Stimulated activated CD4-positive, alpha-beta T cell treated with anti-CD3 and anti-CD28 coated beads, TNF-alpha, amount 100 ng/mL, for 24 hours (primary cell): ENCODE data around the gene CCDC47.

ENCODE experiments used
- DNase-seq, 3 experiments: peaks; one replicate each; pipeline ENCODE4 v3.0.0-alpha.2; 2020; ENCODE audit warnings: low read depth in 3 of 3

The CCDC47 gene

GRCh38 chr17:63783522-63783921 is 10.1 kb upstream of the CCDC47 start:
- no peak for DNase-seq

DNA sequence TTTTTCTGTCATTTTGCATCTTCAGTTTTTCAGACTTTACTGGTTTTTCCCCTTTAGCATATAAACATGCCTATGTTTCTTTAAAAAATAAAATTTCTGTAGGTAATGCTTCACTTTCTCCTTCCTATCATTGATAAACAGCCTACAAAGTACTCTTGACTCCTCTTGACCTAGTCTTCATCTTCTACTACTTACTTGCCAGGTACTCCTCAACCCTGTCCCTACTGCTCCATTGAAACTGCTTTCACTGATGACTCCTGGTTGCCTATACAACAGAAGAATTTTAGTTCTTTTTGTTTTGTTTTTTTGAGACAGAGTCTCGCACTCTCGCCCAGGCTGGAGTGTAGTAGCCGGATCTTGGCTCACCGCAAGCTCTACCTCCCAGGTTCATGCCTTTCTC is 7.5 kb upstream of the CCDC47 start:
- no peak for DNase-seq

- DNase-seq = no peak
Observed at GRCh38 chr17:63780507-63780906, 7.1 kb upstream of the CCDC47 start.

DNA sequence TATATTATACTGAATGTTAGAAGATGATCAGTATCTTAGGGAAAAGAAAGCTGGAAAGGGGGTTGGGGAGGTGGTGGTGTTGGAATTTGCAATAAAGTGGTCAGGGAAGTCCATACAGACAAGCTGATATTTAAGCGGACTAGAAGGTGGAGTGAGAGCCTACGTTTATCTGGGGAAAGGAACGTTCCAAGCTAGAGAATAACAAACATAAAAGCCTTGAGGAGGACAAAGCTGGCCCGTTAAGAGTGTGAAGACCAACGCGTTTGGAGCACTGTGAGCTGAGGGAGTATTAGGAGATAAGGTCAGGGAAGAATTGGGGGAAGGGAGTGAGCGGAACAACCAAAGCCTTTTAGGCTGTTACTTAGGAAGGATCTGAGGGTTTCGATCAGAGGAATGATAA is 2.0 kb upstream of the CCDC47 start:
- DNase-seq = no peak

- no peak for DNase-seq
Observed at GRCh38 chr17:63774969-63775265, 1.5 kb upstream of the CCDC47 start.

DNA sequence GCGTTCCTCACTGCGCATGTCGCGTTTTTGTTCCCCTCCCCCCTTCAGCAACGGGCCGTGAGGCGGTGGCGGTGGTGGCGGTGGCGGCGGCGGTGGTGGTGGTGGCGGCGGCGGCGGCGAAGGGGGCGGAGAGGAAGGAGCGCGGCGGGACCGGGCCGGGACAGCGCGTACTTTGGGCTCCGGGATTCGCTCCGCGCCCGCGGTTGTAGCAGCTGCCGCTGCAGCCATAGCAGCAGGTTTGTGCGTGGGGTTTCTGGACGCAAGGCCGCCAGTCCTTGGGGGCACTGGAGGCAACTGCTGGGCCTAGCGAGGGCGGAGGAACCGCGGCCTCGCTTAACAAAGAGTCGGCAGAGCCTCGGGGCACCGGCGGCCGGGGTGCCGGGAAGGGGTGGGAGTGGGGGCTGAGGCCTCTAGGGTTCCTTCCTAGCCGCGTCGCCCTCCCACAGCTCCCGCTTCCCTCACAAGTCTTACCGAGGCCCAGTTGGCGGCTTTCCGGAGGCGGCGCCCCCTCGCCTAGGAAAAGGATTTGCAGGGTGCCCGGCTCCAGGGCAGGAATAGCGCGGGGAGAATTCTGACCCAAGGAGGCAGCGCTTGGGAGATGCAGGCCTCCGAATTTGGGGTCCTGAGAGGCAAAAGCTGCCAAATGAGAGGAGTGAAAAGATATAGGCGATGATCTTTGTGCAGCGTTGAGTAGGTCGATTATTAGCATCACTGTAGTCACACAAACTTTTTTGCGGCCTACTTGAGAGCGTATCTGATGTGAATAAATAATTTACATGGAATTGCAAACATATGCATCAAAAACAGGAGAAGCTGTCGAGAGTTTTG is 958 bp upstream of the CCDC47 start, which contains the start of gene DDX42:
TSS of gene DDX42 (plus strand) at position 30 of the 828 bp plus-strand sequence. CDS start 12,880 bp downstream, outside the sequence.
- peak; percentile 15 to 89 (median 82) for DNase-seq

DNA sequence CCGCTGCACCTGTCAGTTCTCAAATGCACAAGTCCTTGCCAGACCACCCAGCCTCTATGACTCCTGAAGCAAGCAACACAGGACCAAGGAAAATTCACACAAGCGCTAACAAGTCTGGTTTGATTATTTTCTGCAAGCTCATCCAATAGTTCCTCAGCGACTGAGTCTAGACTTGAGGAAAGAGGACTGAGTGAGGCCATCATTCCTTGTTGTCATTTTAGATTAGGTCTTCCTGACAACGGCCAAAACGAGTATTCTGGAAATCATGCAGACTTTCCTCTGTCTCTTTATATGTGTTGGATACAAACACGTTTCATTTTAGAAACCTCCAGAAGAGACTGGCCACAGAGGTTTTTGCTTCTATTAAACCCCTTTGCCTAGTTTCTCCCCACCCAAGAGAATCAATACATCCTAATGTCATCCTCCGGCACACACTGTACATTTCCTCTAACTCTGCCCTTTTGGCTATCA is 561 bp downstream of the CCDC47 start:
- DNase-seq = no peak

GRCh38 chr17:63768433-63768832 is 5.0 kb downstream of the CCDC47 start:
- no peak for DNase-seq

- DNase-seq = no peak
Observed at GRCh38 chr17:63766754-63767153, 6.6 kb downstream of the CCDC47 start.

DNA sequence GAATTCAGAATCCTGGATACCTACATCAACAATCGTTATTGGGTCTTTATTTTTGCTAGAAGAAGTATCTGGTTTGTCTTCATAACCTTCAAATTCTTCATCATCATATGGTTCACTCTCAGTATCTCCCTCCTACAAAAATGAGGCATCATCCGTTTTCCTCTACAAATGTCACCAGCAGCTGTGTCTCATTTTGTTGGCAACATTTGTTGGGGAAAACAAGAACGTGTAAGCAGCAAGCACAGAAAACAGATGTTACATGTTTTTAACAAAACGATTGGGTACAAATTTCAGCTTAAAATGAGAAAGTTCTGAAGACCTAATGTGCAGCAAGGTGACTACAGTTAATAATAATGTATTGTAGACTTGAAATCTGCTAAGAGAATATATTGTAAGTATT is 8.7 kb downstream of the CCDC47 start:
- DNase-seq = no peak

DNA sequence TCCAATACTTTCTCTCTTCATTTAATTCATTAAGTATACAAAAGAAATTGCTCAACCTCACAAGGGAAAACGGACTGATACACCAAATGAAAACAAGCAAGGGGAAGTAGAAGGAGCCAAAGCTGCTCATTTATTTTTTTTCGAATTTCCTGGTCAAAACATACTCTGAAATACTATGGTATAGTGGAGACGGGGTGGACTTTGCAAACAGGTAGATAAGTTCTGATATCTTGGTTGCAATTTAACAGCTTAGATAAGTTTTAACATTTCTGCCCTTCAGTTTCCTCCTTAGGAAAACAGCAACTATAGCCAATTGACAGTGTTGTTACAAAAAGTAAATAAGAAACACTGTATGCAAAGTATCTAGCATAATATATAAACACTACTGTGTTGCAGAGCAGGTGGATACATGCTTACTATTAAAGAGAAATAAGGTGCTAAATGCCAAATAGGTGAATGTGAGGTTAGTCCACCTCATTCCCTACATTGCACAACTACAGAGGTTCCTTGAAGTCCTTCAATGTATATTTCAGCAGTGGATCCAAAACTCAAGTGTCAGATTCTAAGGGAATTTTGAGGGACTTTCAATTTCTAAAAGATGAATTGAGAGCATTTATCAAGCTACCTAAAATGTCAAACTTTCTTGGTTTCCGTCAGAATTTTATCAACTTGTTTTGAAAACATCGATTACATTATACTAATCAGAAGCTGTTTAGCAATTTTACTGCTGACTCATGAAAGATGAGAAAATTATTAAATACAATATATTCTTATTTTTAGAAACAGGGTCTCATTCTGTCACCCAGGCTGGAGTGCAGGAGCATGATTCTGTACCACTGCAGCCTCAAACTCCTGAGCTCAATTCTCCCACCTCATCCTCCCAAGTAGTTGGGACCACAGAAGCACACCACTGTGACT is 11.0 kb downstream of the CCDC47 start:
- no peak for DNase-seq

DNA sequence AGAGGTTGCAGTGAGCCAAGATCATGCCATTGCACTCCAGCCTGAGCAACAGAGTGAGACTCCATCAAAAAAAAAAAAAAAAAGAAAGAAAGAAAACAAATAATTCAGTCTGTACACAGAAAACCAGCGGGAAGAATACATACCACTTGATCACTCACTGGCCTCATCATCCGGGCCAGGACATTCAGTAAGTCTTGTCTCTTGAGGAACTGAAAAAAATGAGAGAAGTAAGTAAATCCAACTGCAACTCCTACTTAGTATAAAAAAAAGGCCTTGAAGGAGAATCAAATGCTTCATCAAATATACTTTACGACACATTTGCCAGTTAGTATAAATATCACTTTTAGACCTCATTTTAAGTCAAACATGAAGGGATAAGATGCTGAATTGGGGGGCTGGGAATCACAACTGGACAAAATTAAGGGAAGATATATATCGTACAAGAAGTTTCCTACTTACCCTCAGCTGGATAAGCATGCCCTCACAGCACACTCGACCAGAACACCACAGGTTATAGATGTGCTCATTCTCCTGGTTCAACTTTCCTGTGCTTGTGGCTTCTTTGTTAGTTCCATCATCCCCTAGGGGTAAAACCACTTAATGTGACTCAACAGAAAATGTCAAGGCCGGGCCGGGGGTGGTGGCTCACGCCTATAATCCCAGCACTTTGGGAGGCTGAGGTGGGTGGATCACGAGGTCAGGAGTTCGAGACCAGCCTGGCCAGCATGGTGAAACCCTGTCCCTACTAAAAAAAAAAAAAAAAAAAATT is 12.4 kb downstream of the CCDC47 start:
- DNase-seq = no peak

- DNase-seq = no peak
Observed at GRCh38 chr17:63758428-63758827, 15.0 kb downstream of the CCDC47 start.

DNA sequence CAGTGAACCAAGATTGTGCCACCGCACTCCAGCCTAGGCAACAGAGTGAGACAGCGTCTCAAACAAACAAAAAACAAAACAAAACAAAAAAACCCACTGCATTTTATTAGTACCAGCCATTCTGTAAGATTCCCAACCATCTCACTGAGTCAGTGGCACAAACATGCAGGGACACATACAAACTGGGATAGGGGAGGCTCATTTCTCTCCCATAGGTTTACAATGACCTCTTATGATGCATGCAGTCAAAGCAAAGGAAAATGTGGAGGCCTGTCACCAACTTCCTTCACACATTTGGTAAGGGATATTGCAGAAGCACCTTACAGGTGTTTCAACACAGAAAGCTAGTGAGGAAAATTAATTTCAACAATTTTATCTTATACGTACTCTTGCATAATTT is 19.4 kb downstream of the CCDC47 start:
- DNase-seq = no peak

GRCh38 chr17:63753215-63753614 is 20.2 kb downstream of the CCDC47 start:
- no peak for DNase-seq

- no peak for DNase-seq
Observed at GRCh38 chr17:63752707-63753106, 20.7 kb downstream of the CCDC47 start.

- no peak for DNase-seq
Observed at GRCh38 chr17:63751806-63752205, 21.6 kb downstream of the CCDC47 start.

DNA sequence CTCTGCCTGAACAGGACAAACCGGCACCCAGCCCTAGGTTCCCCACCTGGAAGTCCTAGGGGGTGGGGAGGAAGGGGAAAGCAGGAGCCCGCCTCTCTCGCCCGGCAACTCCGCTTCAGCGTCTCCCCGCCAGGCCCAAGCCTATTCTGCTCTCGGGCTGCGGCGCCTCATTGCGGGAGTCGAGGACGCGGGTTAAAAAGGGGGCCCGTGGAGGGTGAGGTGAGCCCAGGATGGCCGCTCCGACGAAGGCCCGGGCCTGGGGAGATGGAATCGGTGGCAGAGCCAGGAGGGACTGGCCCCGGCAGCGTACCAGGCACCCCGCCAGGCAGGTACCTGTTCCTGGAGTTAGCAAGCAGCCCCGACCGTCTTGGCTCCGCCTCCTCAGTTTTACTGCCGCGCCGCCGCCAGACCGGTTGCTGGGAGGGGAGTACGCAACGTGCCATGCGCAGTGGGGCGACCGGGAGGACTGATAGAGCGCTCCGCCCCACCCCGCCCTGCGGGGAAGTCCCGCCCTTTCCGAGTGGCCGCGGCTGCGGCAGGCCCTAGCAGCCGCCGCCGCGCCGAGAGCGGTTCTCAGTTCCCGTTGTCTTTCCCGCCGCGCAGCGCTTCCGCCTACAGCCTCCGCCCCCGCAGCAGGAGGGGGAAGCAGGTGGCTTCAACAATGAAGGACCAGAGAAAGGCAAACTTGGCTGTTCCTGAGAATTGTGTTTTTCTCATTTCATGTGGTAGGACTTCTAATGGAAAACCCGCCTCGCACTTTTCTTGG is 31.8 kb downstream of the CCDC47 start, which contains the start of gene STRADA:
TSS of gene STRADA (minus strand) at position 392 of the 766 bp plus-strand sequence. CDS start 13,430 bp downstream, outside the sequence.
- DNase-seq = peak; percentile 97 to 99 (median 98)

DNA sequence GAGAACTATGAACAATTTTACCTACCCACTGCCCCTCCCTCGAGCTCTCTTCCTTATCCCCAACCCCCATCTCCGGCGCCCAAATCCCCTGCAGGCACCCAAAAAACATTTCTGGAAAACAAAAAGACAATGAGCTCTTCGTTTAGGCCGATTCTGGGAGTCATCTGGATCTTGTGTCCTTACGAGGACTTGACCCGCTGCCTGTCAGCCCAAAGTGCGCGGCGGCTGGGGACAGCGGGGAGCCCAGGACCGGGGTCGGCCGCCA is 32.3 kb downstream of the CCDC47 start:
- DNase-seq = no peak

DNA sequence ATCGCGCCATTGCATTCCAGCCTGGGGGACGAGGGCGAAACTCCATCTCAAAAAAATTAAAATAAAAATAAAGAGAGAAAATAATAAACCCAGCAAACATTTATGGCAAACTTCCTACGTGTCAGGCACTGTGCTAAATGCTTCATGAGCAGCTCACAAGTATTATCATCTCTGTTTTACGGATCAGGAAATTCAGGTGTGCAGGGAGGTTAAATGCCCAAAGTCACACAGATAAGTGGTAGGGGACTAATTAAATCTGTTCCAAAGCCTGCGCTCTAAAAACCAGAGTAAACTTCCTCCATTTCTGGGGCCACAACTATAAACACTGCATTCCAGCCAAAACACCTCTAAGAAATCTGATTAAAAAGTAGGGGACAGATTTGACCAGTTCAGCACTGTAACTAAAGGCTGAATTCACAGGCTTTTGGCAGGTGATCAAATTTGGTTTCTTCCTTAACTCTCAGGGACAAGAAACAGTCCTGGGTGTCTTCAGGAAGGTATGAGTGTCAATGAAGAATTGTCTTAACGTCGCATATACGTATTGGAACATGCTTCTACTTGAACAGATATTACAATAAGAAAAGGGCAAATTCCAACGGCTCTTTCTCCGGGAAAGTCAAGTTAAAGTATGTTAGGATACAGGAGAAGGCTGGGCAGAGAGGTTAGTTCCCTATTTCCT is 32.8 kb downstream of the CCDC47 start:
- DNase-seq = no peak

- no peak for DNase-seq
Observed at GRCh38 chr17:63735691-63736090, 37.7 kb downstream of the CCDC47 start.
